Neural progenitor cell (in vitro differentiated cells): ENCODE data around the gene IQGAP3. TPM values are rescaled to one million over a fixed set of nuclear protein-coding genes. Genes with fewer than 3 reads are reported as not detected.

ENCODE experiments used
- DNase-seq: peaks from one replicate; pipeline ENCODE4 v3.0.0-alpha.2; 2016; ENCODE audit warnings: low spot score
- H2AFZ ChIP-seq: fragments of 200-600 bp; sonication (generic); replicated peaks from 2 replicates; pipeline ENCODE4 v1.6.1; 2016; ENCODE audit warnings: antibody characterized with exemption
- H3F3A ChIP-seq: fragments of 200-600 bp; sonication (generic); 2 replicates; pipeline ENCODE4 v1.6.1; 2016; ENCODE audit warnings: antibody characterized with exemption, low read depth
- H3K27ac ChIP-seq: fragments of 200-600 bp; sonication (generic); 2 replicates; pipeline ENCODE4 v1.5.1; 2016; ENCODE audit warnings: mild to moderate bottlenecking
- H3K27me3 ChIP-seq: fragments of 200-600 bp; sonication (generic); 2 replicates; pipeline ENCODE4 v1.6.1; 2016; ENCODE audit warnings: mild to moderate bottlenecking, moderate library complexity
- H3K36me3 ChIP-seq: fragments of 200-600 bp; sonication (generic); 2 replicates; pipeline ENCODE4 v1.5.1; 2016
- H3K4me1 ChIP-seq: fragments of 200-600 bp; sonication (generic); 2 replicates; pipeline ENCODE4 v1.6.1; 2016; ENCODE audit warnings: mixed run types
- H3K4me2 ChIP-seq: fragments of 200-600 bp; sonication (generic); 2 replicates; pipeline ENCODE4 v1.6.1; 2016
- H3K4me3 ChIP-seq: fragments of 200-600 bp; sonication (generic); 2 replicates; pipeline ENCODE4 v1.5.1; 2016
- H3K79me2 ChIP-seq: fragments of 200-600 bp; sonication (generic); 2 replicates; pipeline ENCODE4 v1.6.1; 2016; ENCODE audit warnings: low read depth
- H3K9ac ChIP-seq: fragments of 200-600 bp; sonication (generic); 2 replicates; pipeline ENCODE4 v1.6.1; 2016
- H3K9me3 ChIP-seq: fragments of 200-600 bp; sonication (generic); 2 replicates; pipeline ENCODE4 v1.5.1; 2016; ENCODE audit warnings: low read depth
- H4K20me1 ChIP-seq: fragments of 200-600 bp; sonication (generic); 2 replicates; pipeline ENCODE4 v1.6.1; 2016; ENCODE audit warnings: low read depth
- H3K27ac Mint-ChIP-seq: 3 replicates; pipeline ENCODE4 v1.8.0; 2021; ENCODE audit warnings: mixed read lengths
- H3K27me3 Mint-ChIP-seq: 2 replicates; pipeline ENCODE4 v1.8.0; 2022; ENCODE audit warnings: low read depth, mild to moderate bottlenecking, inconsistent platforms, moderate library complexity, mixed read lengths; ENCODE audit not compliant: insufficient read depth
- H3K36me3 Mint-ChIP-seq: 3 replicates; pipeline ENCODE4 v1.8.0; 2021; ENCODE audit warnings: mixed read lengths
- H3K4me1 Mint-ChIP-seq: 3 replicates; pipeline ENCODE4 v1.8.0; 2021; ENCODE audit warnings: mixed read lengths
- H3K4me3 Mint-ChIP-seq: 3 replicates; pipeline ENCODE4 v1.8.0; 2021; ENCODE audit warnings: mild to moderate bottlenecking, moderate library complexity, mixed read lengths
- H3K9me3 Mint-ChIP-seq: 3 replicates; pipeline ENCODE4 v1.8.0; 2020; ENCODE audit warnings: mixed read lengths
- EZH2 ChIP-seq: fragments of 200-600 bp; sonication (generic); IDR thresholded peaks from 2 replicates; pipeline ENCODE4 v1.6.1; 2017; ENCODE audit warnings: antibody characterized with exemption, mild to moderate bottlenecking, moderate library complexity
- EZH2phosphoT487 ChIP-seq: fragments of 200-600 bp; sonication (generic); IDR thresholded peaks from 2 replicates; pipeline ENCODE4 v1.6.1; 2017; ENCODE audit warnings: antibody characterized with exemption
- total RNA-seq: library from RNA; depleted of rRNA; stranded (reverse); fragments of >200 nt; gene quantifications from 2 replicates; pipeline ENCODE4 v1.2.3, GENCODE V29; 2015; ENCODE audit warnings: low replicate concordance
- TF ChIP-seq, protein P1 (sequence below): fragments of 200-600 bp; sonication (generic); IDR thresholded peaks from 2 replicates; pipeline ENCODE4 v1.5.1; 2017; ENCODE audit warnings: antibody characterized with exemption, mild to moderate bottlenecking

IQGAP3 gene
- total RNA-seq, 1 donor from 2014 or later, result 31.5 TPM

DNA sequence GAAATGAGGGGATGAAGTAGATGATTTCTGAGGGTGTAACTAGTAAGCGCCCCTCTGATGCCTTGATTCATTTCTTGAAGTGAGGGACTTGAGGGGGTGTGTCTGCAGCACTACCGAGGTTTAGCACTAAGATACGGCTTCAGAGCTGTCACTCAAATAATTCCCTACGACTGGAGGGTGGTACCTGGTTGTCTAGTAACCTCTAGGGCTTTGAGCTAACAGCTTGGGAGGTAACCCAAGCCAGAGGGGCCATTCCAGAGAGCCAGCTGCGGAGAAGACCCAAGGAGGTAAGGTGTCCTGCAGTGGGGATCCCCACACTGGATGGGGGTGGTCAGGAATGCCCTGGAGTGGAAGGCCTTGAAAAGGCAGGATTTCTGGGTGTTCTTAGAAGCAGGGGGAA, 7.1 kb upstream of the IQGAP3 start, which contains the start of gene TTC24:
Gene TTC24 (plus strand): TSS at position 252 of the 400 bp plus-strand sequence. CDS start 1,642 bp downstream, outside the sequence.
- Mint-ChIP-seq H3K4me3 (no peak within 1 kb of the TSS), H3K9me3 (no peaks in the 10 kb centered on the region), H3K4me1 (peaks cover 11% of the 10 kb centered on the region), H3K36me3 (no peaks in the 10 kb centered on the region), H3K27me3 (peaks cover 7% of the 10 kb centered on the region), H3K27ac (peak within 1 kb of the TSS; percentile 79)
- no peak for DNase-seq
- H2AFZ ChIP-seq, result no peak within 1 kb of the TSS
- no peak within 1 kb of the TSS for H3K9ac ChIP-seq
- H3K4me2 ChIP-seq, result no peak within 1 kb of the TSS
- H3K36me3 ChIP-seq, result no peaks in the 10 kb centered on the region
- no peaks in the 10 kb centered on the region for H3F3A ChIP-seq
- no peaks in the 10 kb centered on the region for H3K9me3 ChIP-seq
- H3K4me3 ChIP-seq, result no peak within 1 kb of the TSS
- no peaks in the 10 kb centered on the region for H3K4me1 ChIP-seq
- TF ChIP-seq EZH2, result no peak
- TF ChIP-seq, protein P1, sequence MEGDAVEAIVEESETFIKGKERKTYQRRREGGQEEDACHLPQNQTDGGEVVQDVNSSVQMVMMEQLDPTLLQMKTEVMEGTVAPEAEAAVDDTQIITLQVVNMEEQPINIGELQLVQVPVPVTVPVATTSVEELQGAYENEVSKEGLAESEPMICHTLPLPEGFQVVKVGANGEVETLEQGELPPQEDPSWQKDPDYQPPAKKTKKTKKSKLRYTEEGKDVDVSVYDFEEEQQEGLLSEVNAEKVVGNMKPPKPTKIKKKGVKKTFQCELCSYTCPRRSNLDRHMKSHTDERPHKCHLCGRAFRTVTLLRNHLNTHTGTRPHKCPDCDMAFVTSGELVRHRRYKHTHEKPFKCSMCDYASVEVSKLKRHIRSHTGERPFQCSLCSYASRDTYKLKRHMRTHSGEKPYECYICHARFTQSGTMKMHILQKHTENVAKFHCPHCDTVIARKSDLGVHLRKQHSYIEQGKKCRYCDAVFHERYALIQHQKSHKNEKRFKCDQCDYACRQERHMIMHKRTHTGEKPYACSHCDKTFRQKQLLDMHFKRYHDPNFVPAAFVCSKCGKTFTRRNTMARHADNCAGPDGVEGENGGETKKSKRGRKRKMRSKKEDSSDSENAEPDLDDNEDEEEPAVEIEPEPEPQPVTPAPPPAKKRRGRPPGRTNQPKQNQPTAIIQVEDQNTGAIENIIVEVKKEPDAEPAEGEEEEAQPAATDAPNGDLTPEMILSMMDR, result no peak
- TF ChIP-seq EZH2phosphoT487, result no peak
- no peaks in the 10 kb centered on the region for H4K20me1 ChIP-seq
- no peak within 1 kb of the TSS for H3K27ac ChIP-seq
- no peaks in the 10 kb centered on the region for H3K27me3 ChIP-seq
- no peaks in the 10 kb centered on the region for H3K79me2 ChIP-seq

DNA sequence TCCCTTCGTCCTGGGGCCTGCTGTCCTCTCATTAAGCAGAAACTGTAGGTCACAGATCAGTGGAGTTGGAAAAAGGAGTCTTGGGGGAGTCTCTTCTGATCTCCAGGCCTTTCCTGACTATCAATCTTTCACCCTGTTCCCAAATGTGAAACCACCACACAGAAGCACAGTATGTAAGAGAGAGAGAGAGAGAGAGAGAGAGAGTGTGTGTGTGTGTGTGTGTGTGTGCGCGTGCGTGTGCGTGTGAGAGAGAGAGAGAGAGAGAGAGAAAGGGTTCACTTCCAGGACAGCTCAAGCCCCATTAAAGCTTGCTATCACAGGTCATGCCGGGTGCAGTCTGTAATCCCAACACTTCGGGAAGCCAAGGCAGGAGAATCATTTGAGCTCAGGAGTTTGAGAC, 5.7 kb upstream of the IQGAP3 start:
- H3K4me3 ChIP-seq, result no peak overlapping the region
- H3K79me2 ChIP-seq, result no peaks in the 10 kb centered on the region
- no peak overlapping the region for H3K9ac ChIP-seq
- H3K9me3 ChIP-seq, result no peaks in the 10 kb centered on the region
- H3K27me3 ChIP-seq, result no peaks in the 10 kb centered on the region
- peak overlapping the region; percentile 45 for H2AFZ ChIP-seq
- no peaks in the 10 kb centered on the region for H3F3A ChIP-seq
- Mint-ChIP-seq H3K36me3 (no peaks in the 10 kb centered on the region), H3K4me3 (peak overlapping the region; percentile 24), H3K4me1 (peaks cover 8% of the 10 kb centered on the region), H3K27me3 (peaks cover 9% of the 10 kb centered on the region), H3K9me3 (no peaks in the 10 kb centered on the region), H3K27ac (peak overlapping the region; percentile 20)
- TF ChIP-seq EZH2 (no peak), EZH2phosphoT487 (no peak)
- TF ChIP-seq, protein P1, result no peak
- no peak for DNase-seq
- no peak overlapping the region for H3K4me2 ChIP-seq
- no peaks in the 10 kb centered on the region for H4K20me1 ChIP-seq
- no peak overlapping the region for H3K27ac ChIP-seq
- no peaks in the 10 kb centered on the region for H3K4me1 ChIP-seq
- no peaks in the 10 kb centered on the region for H3K36me3 ChIP-seq

DNA sequence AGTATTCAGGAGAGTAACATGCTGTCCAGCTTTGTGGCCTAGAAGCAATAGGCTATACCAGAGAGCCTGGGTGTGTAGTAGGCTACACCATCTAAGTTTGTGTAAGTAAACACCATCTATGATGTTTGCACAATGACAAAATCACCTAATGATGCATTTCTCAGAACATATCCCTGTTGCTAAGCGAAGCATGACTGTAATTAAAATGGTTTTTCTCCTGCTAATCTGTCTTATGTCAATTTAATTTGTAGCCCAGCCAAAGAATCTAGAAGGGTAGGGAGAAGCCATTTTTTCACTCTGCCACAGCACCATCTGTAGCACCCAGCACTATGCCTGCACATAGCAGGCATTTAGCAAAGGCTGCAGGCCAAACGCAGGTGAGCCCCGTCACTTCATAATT, 5.2 kb upstream of the IQGAP3 start:
- Histone ChIP-seq H3K9me3 (no peaks in the 10 kb centered on the region), H3F3A (no peaks in the 10 kb centered on the region), H3K4me1 (no peaks in the 10 kb centered on the region), H3K27me3 (no peaks in the 10 kb centered on the region), H2AFZ (peak overlapping the region; percentile 45), H4K20me1 (no peaks in the 10 kb centered on the region), H3K9ac (no peak overlapping the region), H3K79me2 (no peaks in the 10 kb centered on the region), H3K4me3 (no peak overlapping the region), H3K4me2 (no peak overlapping the region), H3K36me3 (no peaks in the 10 kb centered on the region), H3K27ac (no peak overlapping the region)
- Mint-ChIP-seq H3K4me3 (peak overlapping the region; percentile 24), H3K9me3 (no peaks in the 10 kb centered on the region), H3K27me3 (peaks cover 8% of the 10 kb centered on the region), H3K4me1 (peaks cover 11% of the 10 kb centered on the region), H3K36me3 (no peaks in the 10 kb centered on the region), H3K27ac (peak overlapping the region; percentile 20)
- TF ChIP-seq EZH2 (no peak), EZH2phosphoT487 (no peak)
- TF ChIP-seq, protein P1, result no peak
- DNase-seq, result no peak
